Measurements from ENCODE around the gene QRSL1.

QRSL1 gene

DNA sequence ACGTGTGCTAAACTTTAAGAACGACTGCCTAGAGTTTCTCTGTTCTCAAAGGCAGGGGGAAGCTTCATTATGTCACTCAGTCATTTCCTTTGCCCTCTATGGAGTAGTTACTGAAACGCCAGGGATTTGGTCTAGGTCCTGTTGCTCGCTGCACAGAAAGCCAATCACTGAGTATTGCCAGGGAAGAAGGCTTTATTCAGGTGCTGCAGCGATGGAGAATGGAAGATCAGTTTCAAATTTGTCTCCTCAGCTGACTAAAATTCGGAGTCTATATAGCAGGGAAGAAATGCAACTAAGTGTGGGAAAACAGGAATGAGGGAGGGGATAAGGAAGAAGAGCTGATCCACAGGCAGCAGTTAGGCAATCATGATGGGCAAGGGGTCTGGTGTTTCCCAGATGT is 75.8 kb downstream of the QRSL1 start:
- no peaks in the 10 kb centered on the region for H3K9me3 ChIP-seq (ENCODE audit: control insufficient read depth, low read length)
- H3K18ac ChIP-seq (ENCODE audit: low read depth in 1 of 2, low read length in 2 of 2), result no peak overlapping the region
- H2BK15ac ChIP-seq (ENCODE audit: low read depth, poor library complexity, severe bottlenecking), result no peak overlapping the region
- DNase-seq, result no peak
- no peak overlapping the region for H2BK12ac ChIP-seq (ENCODE audit: low read length in 2 of 2)
- H4K8ac ChIP-seq (ENCODE audit: low read length), result no peak overlapping the region
- H2AFZ ChIP-seq (ENCODE audit: low read depth, low read length), result no peak overlapping the region
- H2BK5ac ChIP-seq (ENCODE audit: low read depth, low read length, poor library complexity, severe bottlenecking), result no peak overlapping the region
- no peak overlapping the region for H3K4me3 ChIP-seq (ENCODE audit: insufficient read depth in 1 of 2, low read depth in 1 of 2, low read length in 2 of 2)
- no peaks in the 10 kb centered on the region for H3K79me1 ChIP-seq (replicated peaks; ENCODE audit: low read length, poor library complexity, severe bottlenecking)
- no peaks in the 10 kb centered on the region for H3K36me3 ChIP-seq (ENCODE audit: control insufficient read depth in 1 of 2, insufficient read depth in 2 of 2, low read depth in 1 of 2, low read length in 2 of 2)
- H2BK120ac ChIP-seq (ENCODE audit: low read depth, low read length), result no peak overlapping the region
- no peak overlapping the region for H4K91ac ChIP-seq (ENCODE audit: low read length)
- no peak overlapping the region for H3K27ac ChIP-seq (ENCODE audit: low read length, poor library complexity, severe bottlenecking)
- no peak overlapping the region for H3K4me2 ChIP-seq (ENCODE audit: low read length, poor library complexity, severe bottlenecking)
- H3K9ac ChIP-seq (ENCODE audit: low read length), result no peak overlapping the region
- no peak overlapping the region for H2AK5ac ChIP-seq (ENCODE audit: low read length, severe bottlenecking)
- no peak overlapping the region for H3K14ac ChIP-seq (ENCODE audit: low read length in 2 of 2)
- H3K27me3 ChIP-seq (ENCODE audit: control insufficient read depth in 1 of 2, insufficient read depth in 1 of 2, low read length in 2 of 2), result peaks cover 0 to 22% of the 10 kb centered on the region in 2 experiments
- no peaks in the 10 kb centered on the region for H3K4me1 ChIP-seq (ENCODE audit: control insufficient read depth, insufficient read depth, low read depth, low read length)
- WGBS, result 83% methylated on average over 6 of the region's 6 CpGs
- no peak overlapping the region for H3K23ac ChIP-seq (ENCODE audit: low read length in 2 of 2)
- no peak overlapping the region for H3K4ac ChIP-seq (ENCODE audit: low read depth in 1 of 2, low read length in 2 of 2)

GRCh38 chr6:106710580-106710979 is 81.2 kb downstream of the QRSL1 start:
- Histone ChIP-seq H3K27me3 (ENCODE audit: control insufficient read depth in 1 of 2, insufficient read depth in 1 of 2, low read length in 2 of 2) (peaks cover 0 to 6% of the 10 kb centered on the region in 2 experiments), H3K4ac (ENCODE audit: low read depth in 1 of 2, low read length in 2 of 2) (no peak overlapping the region), H4K8ac (ENCODE audit: low read length) (no peak overlapping the region), H3K9ac (ENCODE audit: low read length) (no peak overlapping the region), H3K4me1 (ENCODE audit: control insufficient read depth, insufficient read depth, low read depth, low read length) (no peaks in the 10 kb centered on the region), H3K23ac (ENCODE audit: low read length in 2 of 2) (no peak overlapping the region), H3K4me3 (ENCODE audit: insufficient read depth in 1 of 2, low read depth in 1 of 2, low read length in 2 of 2) (no peak overlapping the region), H2BK12ac (ENCODE audit: low read length in 2 of 2) (no peak overlapping the region), H2AFZ (ENCODE audit: low read depth, low read length) (no peak overlapping the region), H3K36me3 (ENCODE audit: control insufficient read depth in 1 of 2, insufficient read depth in 2 of 2, low read depth in 1 of 2, low read length in 2 of 2) (no peaks in the 10 kb centered on the region), H2BK15ac (ENCODE audit: low read depth, poor library complexity, severe bottlenecking) (no peak overlapping the region), H3K14ac (ENCODE audit: low read length in 2 of 2) (no peak overlapping the region), H3K18ac (ENCODE audit: low read depth in 1 of 2, low read length in 2 of 2) (no peak overlapping the region), H3K79me1 (replicated peaks; ENCODE audit: low read length, poor library complexity, severe bottlenecking) (no peaks in the 10 kb centered on the region), H3K4me2 (ENCODE audit: low read length, poor library complexity, severe bottlenecking) (no peak overlapping the region), H2BK5ac (ENCODE audit: low read depth, low read length, poor library complexity, severe bottlenecking) (no peak overlapping the region), H3K9me3 (ENCODE audit: control insufficient read depth, low read length) (no peaks in the 10 kb centered on the region), H2BK120ac (ENCODE audit: low read depth, low read length) (no peak overlapping the region), H4K91ac (ENCODE audit: low read length) (no peak overlapping the region), H3K27ac (ENCODE audit: low read length, poor library complexity, severe bottlenecking) (no peak overlapping the region), H2AK5ac (ENCODE audit: low read length, severe bottlenecking) (no peak overlapping the region)
- DNase-seq, result no peak
- WGBS, result 68% methylated on average over 1 of the region's 1 CpG

- H3K79me1 ChIP-seq (replicated peaks; ENCODE audit: low read length, poor library complexity, severe bottlenecking), result no peaks in the 10 kb centered on the region
- no peaks in the 10 kb centered on the region for H3K36me3 ChIP-seq (ENCODE audit: control insufficient read depth in 1 of 2, insufficient read depth in 2 of 2, low read depth in 1 of 2, low read length in 2 of 2)
- H3K9me3 ChIP-seq (ENCODE audit: control insufficient read depth, low read length), result no peaks in the 10 kb centered on the region
These were observed 84.9 kb downstream of the QRSL1 start for GRCh38 chr6:106714281-106714680.

GRCh38 chr6:106715922-106716321 is 86.5 kb downstream of the QRSL1 start:
- WGBS, result 81% methylated on average over 5 of the region's 5 CpGs
- Histone ChIP-seq H2BK12ac (ENCODE audit: low read length in 2 of 2) (no peak overlapping the region), H2BK5ac (ENCODE audit: low read depth, low read length, poor library complexity, severe bottlenecking) (no peak overlapping the region)

More at GRCh38 chr6:106714281-106714680, 84.9 kb downstream of the QRSL1 start:
- Histone ChIP-seq H3K9ac (ENCODE audit: low read length) (no peak overlapping the region), H3K4me2 (ENCODE audit: low read length, poor library complexity, severe bottlenecking) (no peak overlapping the region), H2AFZ (ENCODE audit: low read depth, low read length) (no peak overlapping the region), H2BK12ac (ENCODE audit: low read length in 2 of 2) (no peak overlapping the region), H3K27me3 (ENCODE audit: control insufficient read depth in 1 of 2, insufficient read depth in 1 of 2, low read length in 2 of 2) (peaks cover 0 to 12% of the 10 kb centered on the region in 2 experiments), H2BK5ac (ENCODE audit: low read depth, low read length, poor library complexity, severe bottlenecking) (no peak overlapping the region), H2BK120ac (ENCODE audit: low read depth, low read length) (no peak overlapping the region), H2AK5ac (ENCODE audit: low read length, severe bottlenecking) (no peak overlapping the region), H3K4ac (ENCODE audit: low read depth in 1 of 2, low read length in 2 of 2) (no peak overlapping the region), H4K91ac (ENCODE audit: low read length) (no peak overlapping the region), H3K4me3 (ENCODE audit: insufficient read depth in 1 of 2, low read depth in 1 of 2, low read length in 2 of 2) (no peak overlapping the region), H4K8ac (ENCODE audit: low read length) (no peak overlapping the region), H3K18ac (ENCODE audit: low read depth in 1 of 2, low read length in 2 of 2) (no peak overlapping the region), H3K4me1 (ENCODE audit: control insufficient read depth, insufficient read depth, low read depth, low read length) (no peaks in the 10 kb centered on the region), H3K23ac (ENCODE audit: low read length in 2 of 2) (no peak overlapping the region), H3K14ac (ENCODE audit: low read length in 2 of 2) (no peak overlapping the region), H3K27ac (ENCODE audit: low read length, poor library complexity, severe bottlenecking) (no peak overlapping the region), H2BK15ac (ENCODE audit: low read depth, poor library complexity, severe bottlenecking) (no peak overlapping the region)
- no peak for DNase-seq
- 67% methylated on average over 2 of the region's 2 CpGs for WGBS

More at GRCh38 chr6:106715922-106716321, 86.5 kb downstream of the QRSL1 start:
- H4K91ac ChIP-seq (ENCODE audit: low read length), result no peak overlapping the region
- no peaks in the 10 kb centered on the region for H3K79me1 ChIP-seq (replicated peaks; ENCODE audit: low read length, poor library complexity, severe bottlenecking)
- H2AFZ ChIP-seq (ENCODE audit: low read depth, low read length), result no peak overlapping the region
- no peak overlapping the region for H3K27ac ChIP-seq (ENCODE audit: low read length, poor library complexity, severe bottlenecking)
- no peak overlapping the region for H3K23ac ChIP-seq (ENCODE audit: low read length in 2 of 2)
- no peak overlapping the region for H3K9ac ChIP-seq (ENCODE audit: low read length)
- no peaks in the 10 kb centered on the region for H3K9me3 ChIP-seq (ENCODE audit: control insufficient read depth, low read length)
- no peak overlapping the region for H3K14ac ChIP-seq (ENCODE audit: low read length in 2 of 2)
- H3K36me3 ChIP-seq (ENCODE audit: control insufficient read depth in 1 of 2, insufficient read depth in 2 of 2, low read depth in 1 of 2, low read length in 2 of 2), result no peaks in the 10 kb centered on the region
- no peak overlapping the region for H2BK120ac ChIP-seq (ENCODE audit: low read depth, low read length)
- DNase-seq, result no peak
- peaks cover 0 to 9% of the 10 kb centered on the region in 2 experiments for H3K27me3 ChIP-seq (ENCODE audit: control insufficient read depth in 1 of 2, insufficient read depth in 1 of 2, low read length in 2 of 2)
- no peak overlapping the region for H3K18ac ChIP-seq (ENCODE audit: low read depth in 1 of 2, low read length in 2 of 2)
- no peak overlapping the region for H3K4me2 ChIP-seq (ENCODE audit: low read length, poor library complexity, severe bottlenecking)
- H2AK5ac ChIP-seq (ENCODE audit: low read length, severe bottlenecking), result no peak overlapping the region
- H3K4ac ChIP-seq (ENCODE audit: low read depth in 1 of 2, low read length in 2 of 2), result no peak overlapping the region
- H2BK15ac ChIP-seq (ENCODE audit: low read depth, poor library complexity, severe bottlenecking), result no peak overlapping the region
- H3K4me1 ChIP-seq (ENCODE audit: control insufficient read depth, insufficient read depth, low read depth, low read length), result no peaks in the 10 kb centered on the region
- H4K8ac ChIP-seq (ENCODE audit: low read length), result no peak overlapping the region
- no peak overlapping the region for H3K4me3 ChIP-seq (ENCODE audit: insufficient read depth in 1 of 2, low read depth in 1 of 2, low read length in 2 of 2)

Data from mesenchymal stem cell (in vitro differentiated cells and primary cell).